ENCODE data around the gene OVCH1.

Gene OVCH1

DNA sequence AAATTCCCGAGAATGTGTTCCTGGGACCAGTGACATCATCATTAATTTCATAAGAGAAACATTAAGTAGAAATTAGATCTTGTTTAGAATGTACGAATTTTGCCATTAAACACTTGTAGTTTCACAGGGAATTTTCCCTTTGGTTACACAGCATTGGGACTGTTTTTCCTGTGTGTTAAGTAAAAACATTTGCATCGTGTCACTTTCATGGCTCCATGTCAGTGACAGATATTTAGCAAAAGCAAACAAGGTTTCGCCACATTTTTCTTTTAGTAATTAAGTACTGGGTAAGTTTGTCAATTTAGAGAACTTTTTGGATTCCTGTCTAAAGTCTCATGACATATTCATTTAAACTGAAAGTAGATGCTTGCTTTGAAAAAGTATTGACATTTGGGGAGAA lies 45.5 kb upstream of the OVCH1 start:
- no peaks in the 10 kb centered on the region for H3K9me3 ChIP-seq
- H3K27me3 ChIP-seq = peaks cover 16% of the 10 kb centered on the region
- H3K36me3 ChIP-seq = no peaks in the 10 kb centered on the region
- TF ChIP-seq, protein P1, sequence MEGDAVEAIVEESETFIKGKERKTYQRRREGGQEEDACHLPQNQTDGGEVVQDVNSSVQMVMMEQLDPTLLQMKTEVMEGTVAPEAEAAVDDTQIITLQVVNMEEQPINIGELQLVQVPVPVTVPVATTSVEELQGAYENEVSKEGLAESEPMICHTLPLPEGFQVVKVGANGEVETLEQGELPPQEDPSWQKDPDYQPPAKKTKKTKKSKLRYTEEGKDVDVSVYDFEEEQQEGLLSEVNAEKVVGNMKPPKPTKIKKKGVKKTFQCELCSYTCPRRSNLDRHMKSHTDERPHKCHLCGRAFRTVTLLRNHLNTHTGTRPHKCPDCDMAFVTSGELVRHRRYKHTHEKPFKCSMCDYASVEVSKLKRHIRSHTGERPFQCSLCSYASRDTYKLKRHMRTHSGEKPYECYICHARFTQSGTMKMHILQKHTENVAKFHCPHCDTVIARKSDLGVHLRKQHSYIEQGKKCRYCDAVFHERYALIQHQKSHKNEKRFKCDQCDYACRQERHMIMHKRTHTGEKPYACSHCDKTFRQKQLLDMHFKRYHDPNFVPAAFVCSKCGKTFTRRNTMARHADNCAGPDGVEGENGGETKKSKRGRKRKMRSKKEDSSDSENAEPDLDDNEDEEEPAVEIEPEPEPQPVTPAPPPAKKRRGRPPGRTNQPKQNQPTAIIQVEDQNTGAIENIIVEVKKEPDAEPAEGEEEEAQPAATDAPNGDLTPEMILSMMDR (IDR thresholded peaks at IDR 0.05) = no peak
- no peak overlapping the region for H3K27ac ChIP-seq
- no peak overlapping the region for H3K4me3 ChIP-seq (ENCODE audit: low read depth in 1 of 2, low read length in 1 of 2)
- peaks cover 0 to 6% of the 10 kb centered on the region in 2 experiments for H3K4me1 ChIP-seq (ENCODE audit: control insufficient read depth in 1 of 2, insufficient read depth in 1 of 2, low read depth in 1 of 2, low read length in 1 of 2)

DNA sequence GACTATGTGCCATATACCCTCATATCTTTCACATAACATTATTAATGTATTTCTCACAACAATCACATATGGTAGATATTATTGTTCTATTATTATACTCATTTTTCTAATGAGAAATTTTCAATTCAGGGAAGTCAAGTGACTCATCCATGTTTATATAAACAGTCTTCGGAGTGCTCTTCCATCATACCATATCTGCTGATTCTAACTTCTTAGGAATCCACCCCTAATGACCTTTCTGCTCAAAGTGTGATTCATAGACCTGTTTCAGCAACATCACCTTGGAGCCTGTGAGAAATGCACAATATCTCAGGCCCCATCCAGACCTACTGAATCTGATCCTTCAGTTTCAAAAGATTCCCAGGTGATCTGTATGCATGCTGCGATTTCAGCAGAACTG lies 39.8 kb upstream of the OVCH1 start:
- Histone ChIP-seq H3K9me3 (no peaks in the 10 kb centered on the region), H3K36me3 (no peaks in the 10 kb centered on the region), H3K4me3 (ENCODE audit: low read depth in 1 of 2, low read length in 1 of 2) (no peak overlapping the region), H3K27ac (no peak overlapping the region), H3K4me1 (ENCODE audit: control insufficient read depth in 1 of 2, insufficient read depth in 1 of 2, low read depth in 1 of 2, low read length in 1 of 2) (peaks cover 13 to 45% of the 10 kb centered on the region in 2 experiments), H3K27me3 (peaks cover 7% of the 10 kb centered on the region)
- TF ChIP-seq, protein P1 (IDR thresholded peaks at IDR 0.05) = no peak

DNA sequence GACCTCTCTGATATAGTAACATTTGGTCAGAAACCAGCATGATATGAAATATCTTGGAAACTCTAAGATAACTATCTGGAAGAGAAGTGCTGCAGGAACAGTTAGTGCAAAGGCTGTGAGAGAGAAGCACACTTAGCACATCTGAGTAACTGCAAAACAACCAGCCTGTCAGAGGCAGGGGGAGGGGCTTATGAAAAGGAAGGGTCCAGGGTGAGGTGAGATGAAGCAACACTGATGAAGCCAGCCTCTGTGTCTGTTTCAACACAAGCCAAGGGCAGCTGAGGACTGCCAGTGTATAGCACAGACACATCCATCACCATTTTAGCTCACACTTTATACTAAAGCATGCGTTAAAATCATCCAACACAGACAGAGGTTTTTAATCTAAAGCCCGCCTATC lies 37.4 kb upstream of the OVCH1 start:
- Histone ChIP-seq H3K4me3 (ENCODE audit: low read depth in 1 of 2, low read length in 1 of 2) (no peak overlapping the region), H3K27ac (peak overlapping the region; percentile 79), H3K36me3 (no peaks in the 10 kb centered on the region), H3K4me1 (ENCODE audit: control insufficient read depth in 1 of 2, insufficient read depth in 1 of 2, low read depth in 1 of 2, low read length in 1 of 2) (peaks cover 14 to 63% of the 10 kb centered on the region in 2 experiments), H3K27me3 (no peaks in the 10 kb centered on the region), H3K9me3 (no peaks in the 10 kb centered on the region)
- TF ChIP-seq, protein P1 (IDR thresholded peaks at IDR 0.05) = no peak

DNA sequence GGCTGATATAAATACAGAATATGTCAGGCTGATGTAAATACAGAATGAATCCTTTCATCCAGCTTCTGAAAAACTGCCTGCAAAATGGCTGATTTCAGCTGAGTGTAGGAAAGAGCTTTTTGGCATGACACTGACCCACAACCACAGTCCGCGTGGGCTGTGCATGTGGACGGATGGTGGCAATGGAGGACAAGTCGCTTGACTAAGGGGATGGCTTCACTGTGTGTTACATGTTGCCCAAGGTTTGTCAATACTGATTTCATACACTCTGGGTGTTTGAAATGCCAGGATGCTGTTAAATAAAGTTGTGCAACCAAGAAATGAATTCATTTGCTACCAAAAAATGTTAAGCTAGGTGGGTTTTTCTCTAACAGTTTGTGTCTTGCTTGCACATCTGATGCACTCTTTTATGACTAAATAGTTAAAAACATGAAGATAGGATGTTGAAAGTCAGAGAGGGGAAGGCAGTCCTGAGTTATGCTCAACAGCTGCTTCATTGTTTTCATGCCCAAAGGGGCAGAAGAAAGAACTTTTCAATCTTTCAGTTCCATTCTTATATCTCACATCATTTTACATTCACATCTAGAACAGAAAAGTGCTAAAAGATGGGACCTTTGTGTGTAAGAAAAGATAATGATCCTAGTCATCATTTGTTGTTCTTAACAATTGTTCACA lies 36.5 kb upstream of the OVCH1 start:
- TF ChIP-seq, protein P1 (IDR thresholded peaks at IDR 0.05) = no peak
- no peak overlapping the region for H3K4me3 ChIP-seq (ENCODE audit: low read depth in 1 of 2, low read length in 1 of 2)
- no peaks in the 10 kb centered on the region for H3K27me3 ChIP-seq
- H3K4me1 ChIP-seq (ENCODE audit: control insufficient read depth in 1 of 2, insufficient read depth in 1 of 2, low read depth in 1 of 2, low read length in 1 of 2) = peaks cover 16 to 72% of the 10 kb centered on the region in 2 experiments
- peak overlapping the region; percentile 79 for H3K27ac ChIP-seq
- H3K36me3 ChIP-seq = no peaks in the 10 kb centered on the region
- no peaks in the 10 kb centered on the region for H3K9me3 ChIP-seq

DNA sequence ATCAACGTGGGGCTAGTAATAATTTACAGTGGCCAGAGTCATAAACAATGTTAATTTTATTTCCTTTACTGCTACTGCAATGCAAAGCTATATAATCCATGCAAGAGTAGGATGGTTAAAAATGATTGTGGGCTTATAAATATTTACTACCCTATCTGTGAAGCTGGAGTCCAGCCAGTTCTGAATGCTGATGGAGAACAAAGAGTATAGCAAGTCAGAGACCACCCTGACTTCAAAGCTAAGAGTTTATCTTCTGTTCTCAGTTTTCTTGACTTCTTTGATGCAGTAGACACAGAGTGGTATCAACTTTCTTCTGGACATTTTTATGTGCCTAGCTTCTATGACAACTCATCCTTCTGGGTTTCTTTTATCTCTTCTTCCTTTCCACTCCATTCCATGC lies 34.0 kb upstream of the OVCH1 start:
- no peak overlapping the region for H3K4me3 ChIP-seq (ENCODE audit: low read depth in 1 of 2, low read length in 1 of 2)
- TF ChIP-seq, protein P1 (IDR thresholded peaks at IDR 0.05) = no peak

More for the DNA sequence above, 34.0 kb upstream of the OVCH1 start:
- Histone ChIP-seq H3K9me3 (no peaks in the 10 kb centered on the region), H3K4me1 (ENCODE audit: control insufficient read depth in 1 of 2, insufficient read depth in 1 of 2, low read depth in 1 of 2, low read length in 1 of 2) (peaks cover 16 to 64% of the 10 kb centered on the region in 2 experiments), H3K27me3 (no peaks in the 10 kb centered on the region), H3K27ac (peak overlapping the region; percentile 78), H3K36me3 (no peaks in the 10 kb centered on the region)
